Neuronal stem cell (in vitro differentiated cells): ENCODE measurements around the gene MIA2.

Experiments
- DNase-seq: peaks from one replicate; pipeline ENCODE4 v3.0.0-alpha.2; 2013; ENCODE audit warnings: low spot score
- H2AFZ ChIP-seq: one replicate; pipeline ENCODE4 v1.6.1; 2013; ENCODE audit warnings: mild to moderate bottlenecking, low read length, inconsistent platforms
- H2AK5ac ChIP-seq: 2 replicates; pipeline ENCODE4 v1.6.1; 2013; ENCODE audit warnings: low read depth, mild to moderate bottlenecking, inconsistent platforms, low read length, moderate library complexity, mixed read lengths
- H2BK120ac ChIP-seq: 2 replicates; pipeline ENCODE4 v1.6.1; 2013; ENCODE audit warnings: low read depth, mild to moderate bottlenecking, inconsistent platforms, low read length, moderate library complexity, mixed read lengths
- H2BK12ac ChIP-seq: one replicate; pipeline ENCODE4 v1.6.1; 2013; ENCODE audit warnings: low read length, inconsistent platforms
- H2BK15ac ChIP-seq: 2 replicates; pipeline ENCODE4 v1.6.1; 2013; ENCODE audit warnings: mild to moderate bottlenecking, low read length, inconsistent platforms, mixed read lengths
- H2BK5ac ChIP-seq: one replicate; pipeline ENCODE4 v1.6.1; 2013; ENCODE audit warnings: inconsistent platforms, mild to moderate bottlenecking, low read length, moderate library complexity
- H3K14ac ChIP-seq: one replicate; pipeline ENCODE4 v1.6.1; 2013; ENCODE audit warnings: low read length, inconsistent platforms
- H3K18ac ChIP-seq: 2 replicates; pipeline ENCODE4 v1.6.1; 2013; ENCODE audit warnings: low read length, inconsistent platforms
- H3K23ac ChIP-seq: 2 replicates; pipeline ENCODE4 v1.6.1; 2013; ENCODE audit warnings: low read depth, mild to moderate bottlenecking, mixed read lengths, low read length, inconsistent platforms; ENCODE audit not compliant: poor library complexity
- H3K27ac ChIP-seq: replicated peaks from 3 replicates; pipeline ENCODE4 v1.5.1; 2013; ENCODE audit warnings: low read length, inconsistent platforms
- H3K27me3 ChIP-seq, 3 experiments: 2 replicates each; pipeline ENCODE4 v1.6.1; 2013; ENCODE audit warnings: low read length in 3 of 3, mild to moderate bottlenecking in 2 of 3, inconsistent platforms in 1 of 3, low read depth in 1 of 3, mixed read lengths in 1 of 3, moderate library complexity in 1 of 3; ENCODE audit not compliant: control insufficient read depth in 3 of 3, insufficient read depth in 3 of 3
- H3K36me3 ChIP-seq, 2 donors: replicated peaks in 1 of 2; 2 replicates each; pipeline ENCODE4 v1.6.1; 2013; ENCODE audit warnings: low read length in 2 of 2; ENCODE audit not compliant: control insufficient read depth in 2 of 2, insufficient read depth in 2 of 2
- H3K4ac ChIP-seq: 2 replicates; pipeline ENCODE4 v1.6.1; 2013; ENCODE audit warnings: inconsistent platforms, mild to moderate bottlenecking, low read length, moderate library complexity
- H3K4me1 ChIP-seq, 2 donors: 1 replicate in 1 of 2; 2 replicates in 1 of 2; pipeline ENCODE4 v1.6.1; 2013; ENCODE audit warnings: low read length in 2 of 2, low read depth in 1 of 2; ENCODE audit not compliant: control insufficient read depth in 2 of 2, insufficient read depth in 1 of 2
- H3K4me2 ChIP-seq: one replicate; pipeline ENCODE4 v1.6.1; 2013; ENCODE audit warnings: mild to moderate bottlenecking, low read length, inconsistent platforms; ENCODE audit not compliant: insufficient read depth, poor library complexity, severe bottlenecking
- H3K4me3 ChIP-seq, 2 donors: 2 replicates each; pipeline ENCODE4 v1.5.1; 2013; ENCODE audit warnings: low read length in 2 of 2, mild to moderate bottlenecking in 2 of 2, inconsistent platforms in 1 of 2, moderate library complexity in 1 of 2
- H3K79me1 ChIP-seq: one replicate; pipeline ENCODE4 v1.6.1; 2013; ENCODE audit warnings: low read depth, mild to moderate bottlenecking, inconsistent platforms, low read length, moderate library complexity
- H3K9ac ChIP-seq: one replicate; pipeline ENCODE4 v1.6.1; 2013; ENCODE audit warnings: mild to moderate bottlenecking, low read depth, low read length, inconsistent platforms; ENCODE audit not compliant: poor library complexity
- H3K9me3 ChIP-seq, 2 donors: replicated peaks in 1 of 2; 2 replicates each; pipeline versions ENCODE3 to v1.6.1; 2013; ENCODE audit warnings: low read length in 2 of 2, mild to moderate bottlenecking in 2 of 2, inconsistent platforms in 1 of 2, low read depth in 1 of 2, mixed read lengths in 1 of 2, moderate library complexity in 1 of 2; ENCODE audit not compliant: control insufficient read depth in 2 of 2, insufficient read depth in 1 of 2
- H4K8ac ChIP-seq: one replicate; pipeline ENCODE4 v1.6.1; 2013; ENCODE audit warnings: low read depth, mild to moderate bottlenecking, inconsistent platforms, low read length, moderate library complexity
- H4K91ac ChIP-seq: one replicate; pipeline ENCODE4 v1.6.1; 2013; ENCODE audit warnings: low read length, low read depth, mild to moderate bottlenecking, inconsistent platforms; ENCODE audit not compliant: poor library complexity
- WGBS, 2 donors: extraction: QIAGEN DNeasy Blood & Tissue Kit; methylation state at CpG; one replicate each; pipeline ENCODE4 v1.1.7; 2013; ENCODE audit warnings: missing lambda C conversion rate in 2 of 2, mixed read lengths in 1 of 2; ENCODE audit not compliant: insufficient read length in 2 of 2, insufficient replicate concordance in 1 of 2; ENCODE audit errors: extremely low coverage in 2 of 2; 5-methylcytosine and 5-hydroxymethylcytosine counted together

The MIA2 gene

DNA sequence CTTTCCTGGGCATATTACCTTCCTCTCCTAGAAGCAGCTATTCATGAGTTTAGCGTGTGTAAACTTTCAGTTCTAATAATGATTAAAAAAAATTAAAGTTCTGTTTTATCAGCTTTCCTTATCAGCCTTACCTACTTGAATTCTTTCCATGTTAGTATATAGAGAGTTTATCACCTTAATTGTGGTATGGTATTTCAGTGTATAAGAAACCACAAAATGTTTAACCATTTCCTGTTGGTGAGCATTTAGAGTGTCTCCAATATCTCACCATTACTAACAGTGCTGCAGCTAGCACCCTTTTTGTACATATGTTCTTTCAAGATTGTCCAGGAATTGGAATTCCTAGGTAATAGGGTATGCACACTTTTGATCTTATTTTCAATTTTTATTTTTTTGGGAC lies 109.1 kb downstream of the MIA2 start:
- H3K27me3 ChIP-seq, result no peaks in the 10 kb centered on the region
- H3K79me1 ChIP-seq, result no peaks in the 10 kb centered on the region
- H3K4me1 ChIP-seq, result peaks cover 0 to 4% of the 10 kb centered on the region in 2 donors
- no peak overlapping the region for H3K4me2 ChIP-seq
- no peak overlapping the region for H3K27ac ChIP-seq
- no peaks in the 10 kb centered on the region for H3K9me3 ChIP-seq
- H4K8ac ChIP-seq, result no peak overlapping the region
- peaks cover 0 to 6% of the 10 kb centered on the region in 2 donors for H3K36me3 ChIP-seq
- H2BK5ac ChIP-seq, result no peak overlapping the region
- no peak overlapping the region for H2BK12ac ChIP-seq
- no peak overlapping the region for H3K4me3 ChIP-seq
- H2AFZ ChIP-seq, result no peak overlapping the region
- H3K9ac ChIP-seq, result no peak overlapping the region
- no CpG with 5 or more reads among the region's 1 CpG for WGBS, 2 donors
- no peak overlapping the region for H2AK5ac ChIP-seq
- no peak overlapping the region for H2BK15ac ChIP-seq
- H4K91ac ChIP-seq, result no peak overlapping the region
- no peak overlapping the region for H3K18ac ChIP-seq
- no peak for DNase-seq
- no peak overlapping the region for H2BK120ac ChIP-seq
- H3K4ac ChIP-seq, result no peak overlapping the region
- no peak overlapping the region for H3K23ac ChIP-seq
- H3K14ac ChIP-seq, result no peak overlapping the region

DNA sequence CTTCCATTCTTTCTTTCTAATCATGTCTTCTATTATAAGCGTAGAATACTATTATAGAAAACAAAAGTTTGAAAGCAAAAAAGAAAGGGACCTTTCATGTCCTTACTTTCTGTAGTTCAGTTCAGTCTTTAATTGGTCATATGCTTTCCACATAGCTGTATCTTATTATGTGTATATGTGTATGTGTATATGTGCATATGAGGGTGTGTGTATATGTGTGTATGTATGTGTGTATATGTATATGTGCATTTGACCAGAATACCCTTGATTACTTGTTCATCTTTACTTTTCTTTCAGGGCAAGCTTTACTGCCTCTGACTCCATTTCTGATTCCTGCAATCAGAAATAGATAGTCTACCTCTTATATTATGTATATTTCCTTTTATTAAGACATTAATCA lies 109.9 kb downstream of the MIA2 start:
- 100% methylated on average over 1 of the region's 1 CpG; no CpG with 5 or more reads in 1 of the 2 donors for WGBS, 2 donors
- Histone ChIP-seq H3K23ac (no peak overlapping the region), H3K4ac (no peak overlapping the region), H2BK5ac (no peak overlapping the region), H2AK5ac (no peak overlapping the region), H3K4me1 (peaks cover 0 to 4% of the 10 kb centered on the region in 2 donors), H2BK15ac (no peak overlapping the region), H3K9me3 (no peaks in the 10 kb centered on the region), H3K4me2 (no peak overlapping the region), H2AFZ (no peak overlapping the region), H3K4me3 (no peak overlapping the region), H3K14ac (no peak overlapping the region), H2BK120ac (no peak overlapping the region), H3K36me3 (peaks cover 0 to 8% of the 10 kb centered on the region in 2 donors), H4K91ac (no peak overlapping the region), H4K8ac (no peak overlapping the region), H3K9ac (no peak overlapping the region), H3K27ac (no peak overlapping the region), H3K27me3 (no peaks in the 10 kb centered on the region), H3K18ac (no peak overlapping the region), H2BK12ac (no peak overlapping the region), H3K79me1 (no peaks in the 10 kb centered on the region)
- DNase-seq, result no peak

DNA sequence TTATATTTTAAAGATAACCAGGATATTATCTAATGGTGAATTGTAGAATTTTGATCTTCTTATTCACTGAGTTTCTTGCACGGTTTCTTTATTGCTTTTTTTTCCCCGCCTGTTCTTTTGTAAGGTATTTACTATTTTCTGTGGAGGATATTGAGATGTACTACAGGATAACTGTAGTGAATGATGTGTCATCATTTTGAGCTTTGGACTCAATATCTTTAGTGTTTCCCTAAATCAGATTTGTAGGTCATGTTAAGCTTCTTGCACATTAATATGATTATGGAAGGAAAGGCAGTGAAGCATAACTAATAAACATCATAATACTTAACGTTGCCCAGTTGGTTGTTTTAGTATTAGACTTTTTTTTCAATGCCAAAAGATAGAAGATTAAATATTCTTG lies 117.2 kb downstream of the MIA2 start:
- Histone ChIP-seq H3K23ac (no peak overlapping the region), H3K27ac (no peak overlapping the region), H4K91ac (no peak overlapping the region), H3K14ac (no peak overlapping the region), H3K4ac (no peak overlapping the region), H2BK15ac (no peak overlapping the region), H3K27me3 (no peaks in the 10 kb centered on the region), H3K4me2 (no peak overlapping the region), H3K9ac (no peak overlapping the region), H2BK5ac (no peak overlapping the region), H2BK120ac (no peak overlapping the region), H2AFZ (no peak overlapping the region), H3K4me3 (no peak overlapping the region), H3K4me1 (peaks cover 0 to 1% of the 10 kb centered on the region in 2 donors), H3K18ac (no peak overlapping the region), H3K79me1 (no peaks in the 10 kb centered on the region), H2BK12ac (no peak overlapping the region), H2AK5ac (no peak overlapping the region), H3K9me3 (no peaks in the 10 kb centered on the region), H4K8ac (no peak overlapping the region), H3K36me3 (peaks cover 0 to 8% of the 10 kb centered on the region in 2 donors)
- DNase-seq, result no peak
- no CpG with 5 or more reads among the region's 3 CpGs for whole genome bisulfite sequencing, 2 donors

DNA sequence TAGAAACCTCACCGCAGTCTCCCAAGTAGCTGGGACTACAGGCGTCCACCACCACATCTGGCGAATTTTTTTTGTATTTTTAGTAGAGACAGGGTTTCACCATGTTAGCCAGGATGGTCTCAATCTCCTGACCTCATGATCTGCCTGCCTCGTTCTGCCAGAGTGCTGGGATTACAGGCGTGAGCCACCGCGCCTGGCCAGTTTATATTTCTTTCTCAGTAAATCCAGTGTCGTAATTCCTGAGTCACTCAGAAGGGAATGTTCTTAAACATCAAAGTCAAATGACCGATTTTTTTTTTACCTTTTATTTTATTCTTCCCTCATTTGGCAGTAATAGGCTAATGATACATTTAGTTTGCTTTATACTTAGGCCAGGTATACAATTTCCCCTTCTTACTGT lies 118.0 kb downstream of the MIA2 start:
- Histone ChIP-seq H3K23ac (no peak overlapping the region), H3K4ac (no peak overlapping the region), H2BK12ac (no peak overlapping the region), H3K4me1 (peaks cover 0 to 1% of the 10 kb centered on the region in 2 donors), H3K9ac (no peak overlapping the region), H4K8ac (no peak overlapping the region), H3K9me3 (no peaks in the 10 kb centered on the region), H3K4me2 (no peak overlapping the region), H3K27me3 (no peaks in the 10 kb centered on the region), H2BK15ac (no peak overlapping the region), H3K79me1 (no peaks in the 10 kb centered on the region), H2AK5ac (no peak overlapping the region), H3K36me3 (peaks cover 0 to 3% of the 10 kb centered on the region in 2 donors), H3K27ac (no peak overlapping the region), H2AFZ (no peak overlapping the region), H2BK5ac (no peak overlapping the region), H2BK120ac (no peak overlapping the region), H4K91ac (no peak overlapping the region), H3K18ac (no peak overlapping the region), H3K4me3 (no peak overlapping the region), H3K14ac (no peak overlapping the region)
- DNase-seq, result no peak
- no CpG with 5 or more reads among the region's 9 CpGs for WGBS, 2 donors
